ENCODE data around the gene TH.

The TH gene

DNA sequence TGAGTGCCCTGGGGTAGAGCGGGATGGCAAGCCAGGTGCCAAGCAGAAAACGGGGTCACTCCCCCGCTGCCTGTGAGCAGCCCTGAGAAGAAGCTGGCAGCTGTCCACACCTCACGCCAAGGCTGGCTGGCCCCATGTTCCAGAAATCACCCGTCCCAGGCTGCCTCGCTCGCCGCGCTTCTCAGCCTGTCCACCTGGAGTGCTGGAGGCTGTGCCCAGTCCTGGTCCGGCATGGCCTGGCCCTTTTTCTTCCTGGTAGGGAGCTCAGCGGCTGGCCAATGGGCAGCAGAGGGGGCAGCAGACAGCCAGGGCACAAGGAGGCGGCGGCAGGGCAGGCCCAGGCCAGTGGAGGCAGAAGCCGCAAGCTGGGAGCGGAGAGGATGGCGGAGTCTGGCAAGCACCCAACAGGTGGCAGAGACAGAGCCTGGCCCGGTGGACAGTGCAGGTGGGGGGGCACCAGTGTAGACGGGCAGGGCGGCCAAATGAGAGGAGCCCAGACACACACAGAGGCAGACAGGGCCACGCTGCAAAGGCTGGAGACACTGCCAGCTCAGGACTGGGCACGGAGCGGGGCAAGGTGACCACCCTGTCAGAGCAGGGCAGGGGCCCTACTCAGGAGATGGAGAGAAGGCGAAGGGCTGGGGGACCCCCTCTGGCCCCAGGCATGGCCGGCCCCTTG, 37.2 kb upstream of the TH start:
- DNase-seq = peak in 1 of 5 experiments; percentile 6

DNA sequence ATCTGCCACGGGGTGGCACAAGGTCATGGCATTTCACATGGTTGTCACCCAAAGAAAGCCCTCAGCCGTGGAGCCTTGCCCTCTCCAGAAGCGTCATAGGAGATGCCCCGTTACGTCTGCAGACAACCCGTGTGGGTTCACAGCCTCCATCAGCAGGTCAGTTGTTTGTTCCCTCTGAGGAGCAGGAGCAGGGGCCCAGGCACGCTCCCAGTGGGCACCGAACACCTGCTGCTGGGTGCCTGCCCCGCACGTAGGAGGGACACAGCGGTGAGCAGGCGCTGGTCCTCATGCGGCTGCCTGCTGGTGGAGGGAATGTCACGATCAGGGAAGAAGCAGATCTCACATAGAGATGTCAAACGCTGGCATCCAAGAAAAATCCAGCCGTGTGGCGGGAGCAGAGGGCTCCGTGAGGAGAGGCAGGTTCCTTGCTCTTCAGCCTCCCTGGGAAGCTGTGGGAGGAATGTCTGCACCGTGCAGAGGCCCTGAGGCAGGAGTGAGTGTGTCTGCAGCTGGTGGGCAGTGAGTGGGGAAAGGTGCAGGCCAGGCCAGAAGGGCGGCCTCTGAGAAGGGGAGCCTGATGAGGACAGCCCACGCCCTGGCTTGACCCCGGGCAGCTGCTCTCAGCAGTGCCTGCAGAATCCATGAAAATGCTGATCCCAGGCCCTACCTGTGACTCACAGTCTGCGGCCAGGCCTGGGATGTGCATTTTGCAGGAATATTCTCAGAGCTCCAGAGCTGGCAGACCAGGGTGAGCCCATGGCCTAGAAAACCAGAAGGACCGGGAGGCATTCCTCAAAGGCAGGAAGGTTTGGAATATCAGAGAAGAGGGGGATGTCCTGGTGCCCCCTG, 36.4 kb upstream of the TH start:
- peak in 1 of 5 experiments; percentile 3 for DNase-seq

DNA sequence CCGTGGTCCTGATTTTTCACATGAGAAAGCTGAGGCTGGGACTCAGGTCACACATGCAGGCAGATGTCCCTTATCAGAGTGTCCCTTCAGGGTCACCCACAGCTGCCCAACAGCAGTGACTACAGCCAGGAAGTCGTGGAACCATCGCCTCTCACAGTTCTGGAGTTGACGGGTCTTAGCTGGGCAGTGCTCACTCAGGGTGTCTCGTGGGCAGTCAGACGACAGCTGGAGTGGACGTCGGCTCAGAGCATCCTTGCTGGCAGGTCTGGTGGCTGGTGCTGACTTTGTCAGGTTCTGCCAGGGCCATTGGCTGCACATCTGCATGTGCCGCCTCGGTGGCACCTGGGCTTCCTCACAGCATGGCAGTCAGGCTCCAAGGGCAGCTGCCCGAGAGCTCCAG, 35.6 kb upstream of the TH start:
- peak in 1 of 5 experiments; percentile 4 for DNase-seq

DNA sequence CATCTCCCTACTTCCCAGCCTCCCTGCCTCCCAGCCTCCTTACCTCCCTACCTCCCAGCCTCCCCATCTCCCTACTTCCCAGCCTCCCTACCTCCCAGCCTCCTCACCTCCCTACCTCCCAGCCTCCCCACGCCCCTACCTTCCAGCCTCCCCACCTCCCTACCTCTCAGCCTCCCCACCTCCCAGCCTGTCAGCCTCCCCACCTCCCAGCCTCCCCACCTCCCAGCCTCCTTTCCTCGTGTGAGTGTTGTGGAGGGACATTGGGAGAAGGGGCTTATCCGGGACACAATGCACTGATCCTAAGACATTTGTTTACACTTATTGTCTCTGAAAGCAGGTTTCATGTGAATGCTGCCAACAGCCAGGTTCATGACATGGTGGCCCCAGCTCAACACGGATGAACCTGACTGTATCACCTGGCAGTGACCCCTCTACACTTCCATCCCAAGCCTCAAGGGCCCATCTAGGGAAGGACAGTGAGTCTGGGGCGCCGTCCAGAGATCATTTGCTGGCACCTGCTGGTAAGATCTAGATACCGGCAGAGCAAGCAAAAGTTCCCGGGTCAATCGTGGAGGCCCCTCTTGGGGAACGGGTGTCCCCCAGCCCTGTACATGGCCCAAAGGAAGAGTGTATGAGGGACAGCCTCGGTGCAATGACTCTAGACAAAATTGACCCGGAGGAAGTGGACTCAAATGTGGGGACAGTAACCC, 34.5 kb upstream of the TH start:
- DNase-seq = no peak

DNA sequence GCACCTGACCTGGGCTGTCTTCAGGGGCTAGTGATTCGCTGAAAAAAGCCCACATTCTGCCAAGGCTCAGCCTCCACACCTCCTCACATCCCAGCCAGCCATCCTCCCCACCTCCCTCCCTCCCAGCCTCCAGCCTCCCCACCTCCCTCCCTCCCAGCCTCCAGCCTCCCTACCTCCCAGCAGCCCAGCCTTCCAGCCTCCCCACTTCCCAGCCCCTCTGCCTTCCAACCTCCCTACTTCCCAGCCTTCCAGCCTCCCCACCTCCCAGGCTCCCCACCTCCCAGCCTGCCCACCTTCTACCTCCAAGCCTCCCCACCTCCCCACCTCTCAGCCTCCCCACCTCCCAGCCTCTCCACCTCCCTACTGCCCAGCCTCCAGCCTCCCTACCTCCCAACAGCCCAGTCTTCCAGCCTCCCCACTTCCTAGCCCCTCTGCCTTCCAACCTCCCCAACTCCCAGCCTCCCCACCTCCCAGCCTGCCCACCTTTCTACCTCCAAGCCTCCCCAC, 33.7 kb upstream of the TH start:
- DNase-seq = peak in 1 of 5 experiments; percentile 5

DNA sequence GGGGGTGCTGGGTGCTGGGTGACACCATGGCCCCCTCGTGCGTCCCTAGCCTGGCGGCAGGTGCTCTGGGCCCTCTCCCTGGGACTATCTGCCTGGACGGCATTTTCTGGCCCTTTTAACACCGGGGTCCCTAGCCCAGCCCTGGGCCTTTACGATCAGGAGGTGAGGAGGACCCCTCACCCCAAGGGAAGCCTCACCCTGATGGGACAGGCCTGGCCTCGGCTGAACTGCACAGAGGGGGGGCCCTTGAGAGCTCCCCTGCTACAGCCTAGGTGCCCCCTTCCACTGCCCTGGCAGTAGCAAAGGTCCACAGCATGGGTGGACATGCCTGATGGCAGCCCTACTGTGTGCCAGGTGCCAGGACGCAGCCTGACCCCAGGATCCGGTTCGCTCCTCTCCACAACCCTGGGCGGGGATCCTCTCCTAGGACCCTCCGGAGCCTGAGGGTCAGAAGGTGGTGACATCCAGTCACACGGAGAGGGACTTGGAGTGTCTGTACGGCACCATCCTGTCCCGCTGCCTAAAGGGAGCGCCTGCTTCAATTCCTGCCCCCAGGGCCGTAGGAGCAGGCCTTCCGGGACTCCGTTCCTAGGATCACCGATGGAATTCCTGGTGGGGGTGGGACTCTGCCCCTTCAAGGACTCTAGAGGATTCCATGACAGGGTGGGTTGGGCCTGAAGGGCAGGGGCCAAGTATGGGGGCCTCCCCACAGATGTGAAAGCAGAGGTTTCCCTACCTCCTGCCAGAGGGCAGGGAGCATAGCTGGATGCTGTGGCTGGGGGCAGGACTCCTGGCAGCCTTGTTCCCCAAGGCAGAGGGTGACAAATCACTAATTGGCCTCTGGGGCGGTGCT, 33.0 kb upstream of the TH start:
- DNase-seq = no peak

DNA sequence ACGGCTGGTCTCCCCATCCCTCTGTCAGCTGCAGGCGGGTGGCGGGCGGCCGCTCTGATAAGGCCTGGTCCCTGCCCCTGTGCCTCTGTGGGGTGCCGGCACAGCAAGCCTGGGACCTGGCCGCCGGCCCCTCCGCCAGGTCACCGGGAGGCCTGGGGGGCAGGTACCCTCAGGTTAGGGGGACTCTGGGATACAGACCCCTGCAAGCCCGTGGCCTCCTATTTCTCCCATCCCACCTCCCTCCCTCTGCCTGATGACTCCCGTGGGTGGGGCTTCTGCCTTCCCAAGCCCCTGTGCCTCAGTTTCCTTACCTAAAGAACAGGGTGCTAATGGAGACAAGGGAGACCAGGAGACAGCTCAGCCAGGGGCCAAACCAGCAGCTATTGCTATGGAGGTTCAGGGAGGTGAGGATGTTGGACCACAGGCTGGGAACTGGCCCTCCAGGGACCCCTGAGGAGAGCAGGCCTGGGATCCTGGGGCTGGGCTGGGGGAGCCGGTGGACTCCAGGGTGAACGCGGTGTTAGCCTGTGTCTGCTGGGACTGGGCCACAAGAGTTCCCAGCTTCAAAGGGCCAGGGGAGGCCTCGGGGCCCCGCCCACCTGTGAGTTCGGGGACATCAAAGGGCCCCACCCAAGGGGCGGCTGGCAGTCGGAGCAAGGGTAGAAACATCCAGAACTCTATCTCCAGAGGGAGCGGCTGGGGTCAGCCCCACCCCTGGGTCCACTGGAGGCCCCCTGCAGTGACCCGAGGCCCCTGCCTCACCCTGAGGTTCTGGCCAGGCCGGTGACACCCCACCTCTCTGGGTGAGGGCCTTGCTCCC, 32.0 kb upstream of the TH start:
- peak in 1 of 5 experiments; percentile 6 for DNase-seq

DNA sequence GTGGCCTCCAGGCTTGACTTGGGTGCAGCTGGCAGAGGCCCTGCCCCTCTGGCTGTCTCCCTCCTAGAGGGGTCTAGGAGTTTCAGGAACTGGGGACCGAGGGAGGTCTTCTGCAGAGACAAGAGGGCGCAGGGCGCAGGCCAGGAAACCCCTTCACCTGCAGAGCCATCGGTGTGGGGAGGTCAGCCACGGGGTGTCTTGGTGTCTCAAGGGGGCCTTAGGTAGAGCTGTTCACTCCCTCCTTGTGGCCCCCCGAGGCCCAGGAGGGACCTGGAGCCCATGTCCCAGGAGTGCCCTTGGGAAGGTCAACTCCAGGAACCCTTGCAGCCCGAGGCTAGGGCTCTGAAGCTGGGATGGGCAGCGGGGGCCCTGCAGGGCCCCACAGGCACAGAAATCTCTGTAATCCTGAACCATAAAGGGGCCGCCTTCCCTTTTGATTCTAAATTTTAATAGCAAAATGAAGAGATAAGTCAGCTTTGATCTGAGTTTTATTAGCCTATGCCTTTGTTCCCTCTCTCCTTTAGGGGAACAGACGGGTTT, 31.4 kb upstream of the TH start:
- peak in 1 of 5 experiments; percentile 5 for DNase-seq

DNA sequence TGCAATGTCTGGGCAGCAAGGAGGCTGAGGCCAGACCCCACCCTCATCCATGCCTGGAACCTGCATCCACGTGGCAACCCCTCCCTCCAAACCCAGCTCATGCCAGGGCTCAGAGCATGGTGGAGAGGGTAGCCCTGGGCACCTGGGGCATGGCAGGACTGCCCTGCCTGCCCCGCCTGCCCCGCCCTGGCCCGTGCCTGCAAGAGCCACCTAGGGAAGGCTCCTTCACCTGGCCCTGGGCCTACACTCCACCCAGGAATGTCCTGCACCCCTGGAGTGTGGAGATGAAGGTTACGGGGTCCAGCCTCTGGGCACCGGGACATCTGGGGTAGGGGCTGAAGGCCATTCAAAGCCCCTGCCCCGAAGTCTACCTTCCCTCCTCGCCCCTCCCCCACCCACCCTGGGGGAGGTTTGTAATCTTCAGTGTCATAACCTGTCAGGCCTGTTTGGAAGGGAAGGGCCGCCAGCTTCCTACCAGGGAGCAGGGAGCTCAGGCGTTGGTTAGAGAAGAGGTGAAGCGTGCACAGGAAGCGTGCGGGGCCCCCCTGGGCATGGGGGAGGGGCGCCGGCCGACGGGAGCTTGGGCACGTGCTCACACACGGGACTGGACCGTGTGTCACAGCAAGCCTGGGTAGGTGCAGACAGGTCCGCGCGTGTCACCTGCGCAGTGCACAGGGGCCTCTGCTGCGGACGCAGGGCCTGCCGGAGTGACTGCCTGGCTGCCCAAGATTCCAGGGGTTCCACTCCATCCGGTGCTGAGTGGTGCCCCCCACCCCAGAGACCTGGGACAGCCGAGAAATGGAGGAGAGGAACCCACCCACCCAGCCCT, 30.7 kb upstream of the TH start:
- DNase-seq = no peak

DNA sequence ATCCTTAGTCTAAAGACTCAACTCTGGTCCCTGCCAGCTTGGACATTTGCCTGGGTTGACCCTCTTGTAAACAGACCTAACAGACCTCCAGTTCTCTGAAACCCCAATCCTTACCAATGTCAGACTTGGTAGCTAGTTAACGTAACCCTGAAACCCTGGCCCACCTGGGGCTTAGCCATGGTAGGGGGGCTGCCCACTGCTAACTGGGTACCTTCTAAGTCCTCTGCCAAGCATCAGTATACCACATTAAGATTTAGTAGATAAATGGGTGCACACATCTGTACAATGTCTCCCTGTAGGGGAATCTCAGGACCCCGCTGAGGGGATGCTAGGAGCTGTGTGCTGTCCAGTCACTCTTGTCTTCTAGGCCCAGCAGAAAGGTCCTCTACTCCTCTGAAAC, 29.9 kb upstream of the TH start:
- no peak for DNase-seq

DNA sequence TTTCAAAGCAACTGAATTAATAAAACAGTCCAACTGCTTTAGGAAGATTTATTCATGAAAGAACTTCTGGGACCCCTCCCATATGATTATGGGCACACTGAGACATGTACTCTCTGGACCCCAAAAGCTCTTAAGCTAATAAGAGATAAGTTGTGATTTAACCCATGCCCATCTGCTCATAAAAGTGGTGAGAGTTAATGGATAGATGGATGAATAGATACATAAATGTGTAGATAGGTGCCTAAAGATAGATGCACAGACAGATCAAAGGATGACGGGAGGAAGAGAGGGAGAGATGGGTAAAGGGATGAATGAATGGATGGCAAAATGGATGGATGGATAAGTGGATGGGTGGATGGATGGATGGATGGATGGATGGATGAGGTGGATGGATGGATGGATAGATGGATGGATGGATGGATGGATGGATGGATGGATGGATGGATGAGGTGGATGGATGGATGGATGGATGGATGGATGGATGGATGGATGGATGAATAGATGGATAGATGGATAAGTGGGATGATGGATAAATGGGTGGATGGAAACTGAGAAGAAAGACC, 29.4 kb upstream of the TH start:
- DNase-seq = no peak

DNA sequence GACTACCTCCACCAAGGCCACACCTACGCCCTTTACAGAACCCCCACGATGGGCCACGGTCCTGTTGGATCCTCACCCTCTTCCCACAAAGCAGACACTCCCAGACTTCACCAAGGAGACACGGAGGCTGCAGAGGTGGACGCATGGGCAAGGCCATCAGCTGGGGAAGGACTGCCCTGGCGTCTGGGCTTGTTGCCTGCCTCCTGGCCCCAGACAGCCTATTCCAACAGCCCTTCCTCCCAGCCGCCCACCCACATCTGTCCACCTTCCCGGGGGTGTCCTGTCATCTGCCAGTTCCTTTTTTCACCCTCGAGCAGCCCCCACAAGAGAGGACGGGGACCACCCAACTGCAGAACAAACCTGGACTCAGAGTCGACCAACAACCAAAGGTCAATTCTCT, 28.9 kb upstream of the TH start:
- DNase-seq = no peak

DNA sequence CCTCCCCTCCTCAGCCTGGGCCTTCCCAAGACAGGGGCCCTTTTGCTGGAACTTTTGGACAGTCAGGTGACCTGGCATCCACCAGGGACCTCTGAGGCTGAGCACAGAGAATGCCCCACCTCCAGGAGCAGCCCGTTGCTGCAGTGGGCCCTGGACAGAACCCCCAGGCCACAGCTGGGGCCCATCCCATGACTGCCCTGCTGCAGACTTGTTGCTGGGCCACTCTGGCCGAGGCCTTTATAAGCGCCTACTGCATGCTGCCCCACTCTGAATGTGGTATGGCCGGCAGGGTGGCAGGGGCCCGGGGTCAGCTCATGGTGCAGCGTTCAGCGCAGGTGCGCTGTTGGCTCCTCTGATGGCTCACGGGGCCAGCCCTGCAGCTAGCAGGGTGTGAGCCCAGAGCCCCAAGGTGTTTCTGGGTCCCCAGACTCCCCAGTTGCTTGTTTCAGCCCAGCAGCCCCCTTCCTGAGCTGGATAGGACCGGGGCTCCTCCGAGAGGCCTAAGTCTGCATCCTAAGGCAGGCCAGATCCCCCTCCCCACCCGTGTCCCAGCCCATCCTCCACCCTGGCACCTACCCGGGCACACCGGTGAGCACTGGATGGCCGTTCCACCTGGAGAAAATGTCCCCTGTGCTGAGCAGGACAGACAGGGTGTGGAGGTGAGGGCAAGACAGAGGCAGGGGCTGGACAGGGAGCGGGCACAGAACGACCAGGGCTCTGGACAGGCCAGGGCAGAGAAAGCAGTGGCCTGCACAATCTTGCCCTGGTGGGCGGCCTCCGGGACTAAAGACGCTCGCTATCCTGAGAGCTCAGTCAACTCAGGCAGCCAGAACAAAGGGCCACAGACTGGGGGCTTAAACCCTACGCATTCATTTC, 28.1 kb upstream of the TH start:
- no peak for DNase-seq

DNA sequence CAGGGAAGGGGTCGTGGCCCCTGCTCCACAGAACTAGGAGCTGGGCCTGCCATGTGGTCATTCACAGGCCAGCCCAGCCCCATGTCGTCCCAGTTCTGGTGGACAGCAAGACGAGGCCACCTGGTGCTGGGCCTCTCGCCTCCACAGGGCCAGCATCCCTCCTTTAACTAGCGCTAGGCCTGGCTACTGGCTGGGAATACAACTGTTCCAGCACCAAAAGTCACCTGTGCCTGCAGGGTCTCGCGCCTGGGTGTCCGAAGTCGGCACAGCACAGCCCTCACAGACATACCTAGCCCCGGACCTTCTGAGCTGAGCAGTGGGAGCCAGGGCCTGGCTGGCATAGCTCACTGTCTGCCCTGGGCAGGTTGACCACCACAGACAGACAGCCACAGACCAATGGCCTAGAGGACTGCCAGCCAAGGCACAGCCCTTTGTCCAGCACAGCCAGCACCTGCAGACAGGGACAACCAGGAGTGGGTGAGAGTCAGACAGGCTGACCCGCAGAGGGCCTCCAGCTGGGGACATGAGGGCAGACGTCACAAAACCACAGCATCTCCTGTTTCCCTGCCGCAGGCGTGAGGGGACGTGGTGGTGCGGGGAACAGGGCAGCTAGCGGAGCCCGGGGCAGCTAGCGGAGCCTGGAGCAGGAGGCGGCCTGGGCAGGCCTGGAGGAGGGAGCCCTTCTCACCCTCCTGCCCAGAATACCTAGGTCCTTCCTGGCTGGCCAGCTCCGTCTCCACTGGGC, 27.2 kb upstream of the TH start:
- DNase-seq = no peak

DNA sequence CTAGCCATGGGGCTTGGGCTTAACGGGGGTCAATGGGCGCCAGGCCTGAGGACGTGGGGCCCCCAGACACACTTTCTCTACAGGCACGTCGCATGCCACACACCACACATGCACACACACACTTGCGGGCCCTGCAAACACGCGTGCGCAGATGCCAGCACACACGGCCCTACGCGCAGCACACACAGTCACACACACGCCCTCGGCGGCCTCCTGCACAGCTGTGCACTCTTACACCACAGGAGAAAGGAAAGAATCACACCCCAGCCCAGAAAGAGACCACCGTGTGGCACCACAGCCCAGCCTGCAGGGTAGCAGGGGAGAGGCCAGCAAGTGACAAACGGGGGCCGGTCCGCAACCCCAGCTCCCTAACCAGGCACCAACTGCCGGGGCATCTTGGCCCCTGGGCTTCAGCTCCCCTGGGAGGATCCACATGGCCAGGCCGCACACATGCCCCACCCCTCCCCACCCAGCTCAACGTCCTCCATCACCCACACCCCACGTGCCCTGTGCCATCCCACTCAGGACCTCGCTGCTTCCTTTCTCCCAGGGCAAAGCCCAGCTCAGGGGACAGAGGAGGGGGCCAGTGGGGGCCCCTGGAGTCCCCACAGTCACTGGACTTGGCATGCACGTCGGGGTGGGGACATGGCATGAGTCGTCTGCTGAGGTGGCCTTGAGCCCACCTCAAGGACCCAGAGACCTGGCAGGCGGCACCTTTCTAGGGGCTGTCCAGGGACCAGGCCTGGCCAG, 26.3 kb upstream of the TH start:
- DNase-seq = no peak

DNA sequence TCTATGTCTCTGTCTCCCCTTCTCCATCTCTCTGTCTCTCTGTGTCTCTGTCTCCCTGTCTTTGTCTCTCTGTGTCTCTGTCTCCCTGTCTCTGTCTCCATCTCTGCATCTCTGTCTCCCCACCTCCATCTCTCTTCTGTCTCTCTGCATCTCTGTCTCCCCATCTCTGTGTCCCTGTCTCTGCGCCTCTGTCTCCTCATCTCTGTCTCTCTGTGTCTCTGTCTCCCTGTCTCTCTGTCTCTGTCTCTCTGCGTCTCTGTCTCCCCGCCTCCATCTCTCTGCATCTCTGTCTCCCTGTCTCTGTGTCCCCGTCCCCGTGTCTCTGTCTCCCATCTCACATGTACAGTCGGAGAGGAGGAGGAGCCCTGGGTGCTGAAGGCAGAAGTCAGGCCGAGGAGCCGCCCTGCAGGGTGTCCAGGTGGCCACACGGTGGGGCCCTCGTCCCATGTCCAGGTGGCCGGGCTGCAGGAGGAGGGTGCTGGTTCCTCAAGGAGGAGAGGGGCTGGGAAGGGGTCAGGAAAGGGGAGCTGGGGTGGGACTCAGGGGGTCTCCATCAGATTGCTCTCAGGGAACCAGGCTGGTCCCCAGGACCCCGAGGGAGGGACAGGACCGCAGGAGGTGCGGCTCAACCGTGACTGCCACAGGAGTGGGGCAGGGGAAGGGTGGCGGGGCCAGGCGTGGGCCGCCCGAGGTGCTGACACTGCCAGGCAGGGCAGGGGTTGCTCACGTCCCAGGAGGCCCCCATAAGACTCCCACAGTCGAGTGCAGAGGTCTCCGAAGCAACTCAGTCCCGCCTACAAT, 25.6 kb upstream of the TH start:
- DNase-seq = peak; percentile 37 to 55 (median 53)

DNA sequence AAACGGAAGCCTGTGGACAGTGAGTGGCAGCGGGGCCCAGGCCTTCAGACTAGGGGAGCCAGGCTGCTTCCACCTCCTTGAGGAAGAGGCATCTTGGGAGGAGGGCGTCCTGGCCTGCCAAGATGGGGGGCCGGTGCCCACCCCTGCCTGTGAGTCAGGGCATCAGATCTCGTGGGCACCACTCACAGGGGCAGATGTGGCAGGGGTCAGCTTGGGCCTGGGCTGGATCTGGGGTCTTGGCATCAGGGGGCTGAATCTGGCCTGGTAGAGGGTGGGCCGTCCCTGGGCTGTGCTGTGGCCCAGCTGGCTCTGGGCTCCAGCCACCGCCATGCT, 24.1 kb upstream of the TH start:
- DNase-seq = no peak

Data from T-helper 2 cell (primary cell).